GM10266 (cell line): ENCODE measurements around the gene DBNL.

Source experiments
- DNase-seq: peaks from one replicate; pipeline ENCODE4 v3.0.0; 2012; ENCODE audit errors: extremely low spot score
- CTCF ChIP-seq: IDR thresholded peaks from 2 replicates; pipeline ENCODE4 v1.5.1; 2012; ENCODE audit warnings: mild to moderate bottlenecking, low read depth; ENCODE audit not compliant: control insufficient read depth, insufficient read depth; ENCODE audit errors: missing control alignments

The DBNL gene

GRCh38 chr7:44057181-44057848 lies 12.8 kb downstream of the DBNL start:
- TF ChIP-seq CTCF = no peak

GRCh38 chr7:44057849-44058758 lies 13.6 kb downstream of the DBNL start:
- DNase-seq = no peak

More at GRCh38 chr7:44057181-44057848, 12.8 kb downstream of the DBNL start:
- DNase-seq = no peak

GRCh38 chr7:44058759-44059218 lies 14.3 kb downstream of the DBNL start:
- TF ChIP-seq CTCF = no peak
- DNase-seq = no peak

More at GRCh38 chr7:44057849-44058758, 13.6 kb downstream of the DBNL start:
- peak; percentile 13 for TF ChIP-seq CTCF

GRCh38 chr7:44059219-44060090 lies 15.0 kb downstream of the DBNL start:
- DNase-seq = peak; percentile 74
- no peak for TF ChIP-seq CTCF

GRCh38 chr7:44060091-44060947 lies 15.8 kb downstream of the DBNL start:
- TF ChIP-seq CTCF = no peak
- DNase-seq = no peak

- TF ChIP-seq CTCF = no peak
- DNase-seq = no peak
These were observed 16.6 kb downstream of the DBNL start for GRCh38 chr7:44060948-44061644.
